Measurements from ENCODE around the gene ARHGAP26.

ARHGAP26 gene

DNA sequence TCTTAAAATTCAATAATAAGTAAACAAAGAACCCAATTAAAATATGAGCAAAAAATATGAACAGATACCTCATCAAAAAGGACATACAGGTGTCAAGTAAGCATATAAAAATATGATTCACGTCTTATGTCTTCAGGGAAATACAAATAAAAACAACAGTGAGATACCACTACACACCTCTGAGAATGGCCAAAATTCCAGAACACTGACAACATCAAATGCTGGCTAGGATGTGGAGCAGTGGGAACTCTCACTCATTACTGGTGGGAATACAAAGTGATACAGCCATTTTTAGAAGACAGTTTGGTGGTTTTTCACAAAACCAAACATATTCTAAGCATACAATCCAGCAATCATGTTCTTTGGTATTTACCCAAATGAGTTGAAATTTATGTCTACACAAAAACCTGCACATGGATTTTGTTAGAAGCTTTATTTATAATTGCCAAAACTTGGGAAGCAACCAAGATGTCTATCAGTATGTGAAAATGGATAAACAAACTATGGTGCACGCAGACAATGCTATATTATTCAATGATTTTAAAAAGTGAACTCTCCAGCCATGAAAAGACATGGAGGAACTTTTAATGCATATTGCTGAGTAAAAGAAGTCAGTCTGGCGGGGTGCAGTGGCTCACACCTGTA, 381.0 kb downstream of the ARHGAP26 start:
- no peak for DNase-seq

DNA sequence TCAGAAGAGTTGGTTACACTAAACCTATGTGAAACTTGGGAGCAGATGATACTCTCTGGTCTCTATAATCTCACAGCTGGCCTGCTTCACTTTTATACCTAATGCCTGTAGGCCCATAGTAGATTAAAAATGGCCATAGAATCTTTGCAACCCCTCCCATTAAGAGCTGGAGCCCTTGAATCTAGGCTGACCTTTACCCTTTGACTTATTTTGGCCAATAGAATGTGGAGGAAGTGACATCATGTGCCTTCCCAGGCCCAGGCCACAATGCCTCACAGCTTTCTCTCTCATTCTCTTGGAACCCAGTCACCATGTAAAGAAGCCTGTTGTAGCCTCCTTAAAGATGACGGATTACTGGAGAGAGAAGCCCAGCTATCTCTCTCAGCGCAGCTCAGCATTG, 382.3 kb downstream of the ARHGAP26 start:
- DNase-seq, result no peak

DNA sequence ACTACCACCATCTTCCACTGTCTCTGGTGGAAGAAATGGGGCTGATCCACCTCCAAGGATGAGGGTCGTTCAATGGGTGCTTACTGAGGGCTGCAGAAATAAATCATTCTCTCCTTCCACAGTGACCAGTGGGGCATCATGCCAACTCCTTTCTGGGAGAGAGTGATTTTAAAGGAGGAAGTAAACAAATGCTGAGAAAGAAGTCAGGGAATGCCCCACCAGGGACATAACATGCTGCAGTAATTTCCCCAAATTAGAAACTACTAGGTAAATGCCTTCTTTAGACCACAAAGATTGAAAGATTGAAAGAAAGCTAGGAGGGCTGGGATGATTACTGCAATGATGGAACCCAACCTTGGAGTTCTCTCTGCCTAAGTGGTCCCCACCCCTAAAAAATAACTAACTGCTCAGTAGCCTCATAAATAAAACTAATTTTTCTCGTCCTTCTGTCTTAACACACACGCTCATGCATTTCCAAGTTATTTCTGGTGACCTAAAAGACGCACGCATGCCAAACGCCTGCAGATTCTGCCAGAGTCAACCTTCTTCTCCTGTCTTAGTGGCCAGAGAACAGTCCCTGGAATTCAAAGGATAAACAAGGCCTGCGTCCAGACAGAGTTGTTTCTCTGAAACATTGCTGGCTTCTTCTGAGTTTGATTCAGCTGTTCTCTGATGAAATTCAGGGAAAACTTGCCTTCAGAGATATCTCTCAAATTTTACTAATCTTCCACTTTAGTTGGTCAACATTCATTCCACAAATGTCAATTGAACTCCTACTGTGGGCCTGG, 383.3 kb downstream of the ARHGAP26 start:
- DNase-seq, result no peak

DNA sequence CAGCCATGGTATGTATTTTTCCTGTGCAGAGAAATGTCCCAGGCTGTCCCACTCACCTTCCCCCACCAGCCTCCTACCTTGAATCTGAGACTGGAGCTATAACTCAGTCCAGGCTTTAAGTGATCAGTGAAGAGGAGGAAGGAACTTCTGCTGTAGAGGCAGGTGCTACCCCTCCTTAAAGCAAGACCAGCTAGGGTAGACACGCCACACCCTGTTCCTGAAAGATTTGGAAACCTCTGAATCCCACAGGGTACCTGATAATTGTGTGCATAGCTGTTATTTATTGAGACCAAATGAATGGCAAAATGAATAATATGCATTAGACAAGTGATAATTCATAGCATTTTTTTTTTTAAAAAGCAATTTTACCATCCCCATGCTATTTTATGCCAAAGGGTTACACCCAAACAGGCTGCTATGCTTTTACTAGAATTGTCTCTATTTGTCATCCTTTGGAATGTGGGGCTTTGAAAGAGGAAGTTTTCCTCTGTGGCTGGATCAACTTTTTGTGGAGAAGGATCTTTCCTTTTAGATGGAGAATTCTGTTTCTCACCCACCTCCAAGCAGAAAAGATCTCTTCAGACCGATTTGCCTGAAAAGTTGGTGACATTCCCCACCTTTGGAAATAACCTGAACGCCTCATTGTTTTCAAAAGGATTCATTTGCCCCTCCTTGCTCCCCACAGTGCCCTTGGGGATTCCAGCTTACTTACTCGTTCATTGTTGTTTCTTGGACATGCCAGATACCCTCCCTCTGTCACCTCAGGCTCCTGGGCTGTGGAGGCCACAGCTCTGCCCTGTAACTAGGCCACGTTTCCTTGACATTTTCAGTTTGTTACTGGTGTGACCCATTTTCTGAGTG, 384.6 kb downstream of the ARHGAP26 start:
- DNase-seq, result no peak

DNA sequence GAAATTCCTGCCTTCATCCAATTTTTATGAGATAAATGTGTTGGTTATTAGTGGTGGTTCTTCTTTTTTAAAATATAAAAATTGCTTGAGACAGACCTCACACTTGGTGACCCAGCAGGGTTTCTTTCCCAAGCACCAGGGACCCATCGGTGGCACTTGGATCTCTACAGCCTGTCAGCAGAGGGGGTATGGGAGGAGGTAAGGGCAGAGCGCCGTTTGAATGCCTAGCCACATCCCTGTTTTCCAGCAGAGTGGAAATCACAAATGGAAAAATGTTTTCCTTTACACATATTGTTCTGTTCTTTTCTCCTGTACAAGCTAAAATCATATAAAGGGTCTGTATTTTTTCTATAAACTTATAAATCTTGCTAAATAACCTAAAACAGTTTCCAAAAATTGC, 385.3 kb downstream of the ARHGAP26 start:
- no peak for DNase-seq

DNA sequence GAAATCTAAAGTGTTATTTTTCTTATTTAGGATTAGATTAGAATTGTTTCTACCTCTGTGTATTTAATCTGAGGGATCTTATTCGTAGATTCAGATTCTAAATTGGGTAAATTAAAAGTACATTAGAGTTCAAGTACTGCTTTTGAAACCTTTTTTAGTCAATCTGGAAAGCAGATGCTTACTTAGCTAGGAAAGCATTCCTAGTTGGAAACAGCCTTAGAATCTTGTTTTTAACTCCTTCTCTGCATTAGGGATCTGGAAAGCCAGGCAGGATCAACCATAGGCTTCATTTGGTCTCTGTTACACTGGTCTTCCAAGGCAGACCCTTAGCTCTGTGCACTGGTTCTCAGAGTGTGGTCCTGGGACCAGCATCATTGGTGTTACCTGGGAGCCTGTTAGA, 385.9 kb downstream of the ARHGAP26 start:
- no peak for DNase-seq

DNA sequence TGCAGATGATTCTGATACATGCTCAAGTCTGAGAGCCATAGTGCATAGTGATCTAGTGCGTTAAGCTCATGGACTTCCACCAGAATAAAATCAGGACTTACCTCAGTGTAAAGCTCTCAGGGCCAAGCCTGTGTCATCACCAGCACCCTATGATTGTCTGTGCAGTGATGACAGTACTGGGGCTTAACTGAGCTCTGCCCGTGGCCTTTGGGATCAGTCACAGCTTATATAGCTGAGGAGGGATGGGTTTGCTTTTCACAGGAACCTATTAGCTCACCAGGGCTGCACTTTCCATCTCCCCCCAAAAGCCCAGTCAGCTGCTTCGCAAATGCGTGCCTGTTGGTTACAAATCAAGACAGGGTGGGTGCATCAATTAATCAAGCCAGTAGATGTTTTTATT, 386.4 kb downstream of the ARHGAP26 start:
- DNase-seq, result no peak

DNA sequence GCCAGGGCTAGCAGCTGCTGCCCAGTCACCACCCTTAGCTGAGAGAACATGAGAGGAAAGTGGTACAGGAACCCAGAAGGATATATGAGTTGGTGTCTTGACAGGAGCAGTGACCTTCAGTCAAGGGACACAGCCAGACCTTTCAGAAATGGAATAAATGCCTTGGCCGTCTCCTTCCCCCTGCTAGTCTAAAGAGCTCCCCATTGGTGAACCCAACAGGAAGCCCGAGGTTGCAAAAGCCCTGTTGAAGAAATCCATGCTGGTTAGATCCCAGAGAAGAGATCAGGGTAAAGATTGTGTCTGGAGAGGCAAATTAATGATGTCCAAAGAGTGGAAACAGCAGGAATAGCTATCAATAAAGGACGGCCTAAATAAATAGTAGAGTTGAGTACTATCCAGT, 388.9 kb downstream of the ARHGAP26 start:
- no peak for DNase-seq

DNA sequence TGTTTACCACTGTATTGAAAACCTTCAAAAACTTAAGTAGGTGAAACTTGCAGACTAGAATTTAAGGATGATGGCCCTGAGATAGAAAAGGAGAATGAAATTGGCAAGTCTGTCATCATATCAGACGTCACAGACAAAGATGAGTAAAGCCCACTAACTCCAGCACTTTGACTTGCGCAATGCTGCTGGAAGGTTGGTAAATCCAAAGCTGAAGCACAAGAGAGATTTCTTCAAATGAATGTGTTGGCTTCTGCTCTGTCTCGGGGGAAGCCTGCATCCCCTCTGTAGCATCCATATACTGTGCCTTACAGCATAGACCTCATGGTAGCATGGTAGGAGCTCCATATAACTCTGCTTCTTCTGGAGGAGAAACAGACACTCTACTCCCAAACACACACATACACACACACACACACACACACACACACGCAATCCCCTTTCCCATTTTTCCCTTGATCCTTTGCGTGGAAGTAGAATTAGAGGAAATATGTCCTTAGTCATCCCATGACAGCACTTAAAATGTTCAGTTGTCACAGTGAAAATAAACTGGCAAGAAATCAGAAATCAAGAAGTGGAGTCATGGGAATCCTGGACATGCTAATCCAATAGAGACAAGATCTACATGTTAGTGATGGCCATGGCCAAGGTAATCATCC, 391.8 kb downstream of the ARHGAP26 start:
- DNase-seq, result no peak

DNA sequence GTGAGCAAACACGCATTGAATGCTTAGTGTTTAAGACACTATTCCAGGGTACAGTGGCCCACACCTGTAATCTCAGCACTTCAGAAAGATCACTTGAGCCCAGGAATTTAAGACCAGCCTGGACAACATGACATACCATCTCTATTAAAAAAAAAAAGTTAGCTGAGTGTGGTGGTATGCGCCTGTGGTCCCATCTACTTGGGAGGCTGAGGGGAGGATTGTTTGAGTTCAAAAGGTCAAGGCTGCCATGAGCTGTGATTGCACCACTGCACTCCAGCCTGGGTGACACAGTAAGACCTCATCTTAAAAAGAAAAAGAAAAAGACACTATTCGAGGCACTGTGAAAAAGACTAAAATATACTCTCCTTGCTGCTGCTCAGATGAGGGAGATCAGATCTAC, 392.6 kb downstream of the ARHGAP26 start:
- DNase-seq, result no peak

DNA sequence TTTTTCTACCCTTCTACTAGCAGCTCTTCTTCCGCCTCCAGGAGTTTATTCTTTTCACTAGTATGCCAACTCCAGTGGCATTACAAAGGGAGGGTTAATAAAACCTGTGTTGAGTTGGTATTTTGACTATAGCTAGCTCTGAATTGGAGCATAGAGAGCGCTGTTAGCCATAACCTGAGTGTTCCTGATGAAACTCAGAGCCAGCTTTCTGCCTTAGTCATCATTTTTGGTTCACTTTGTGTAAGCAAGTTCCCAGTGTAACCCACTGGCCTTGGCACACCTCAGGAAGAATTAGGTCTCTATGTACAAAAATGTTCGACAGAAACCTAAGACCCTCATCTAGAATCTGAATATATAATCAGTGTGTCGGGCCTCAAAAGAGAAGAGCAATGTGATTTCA, 394.4 kb downstream of the ARHGAP26 start:
- DNase-seq, result no peak

DNA sequence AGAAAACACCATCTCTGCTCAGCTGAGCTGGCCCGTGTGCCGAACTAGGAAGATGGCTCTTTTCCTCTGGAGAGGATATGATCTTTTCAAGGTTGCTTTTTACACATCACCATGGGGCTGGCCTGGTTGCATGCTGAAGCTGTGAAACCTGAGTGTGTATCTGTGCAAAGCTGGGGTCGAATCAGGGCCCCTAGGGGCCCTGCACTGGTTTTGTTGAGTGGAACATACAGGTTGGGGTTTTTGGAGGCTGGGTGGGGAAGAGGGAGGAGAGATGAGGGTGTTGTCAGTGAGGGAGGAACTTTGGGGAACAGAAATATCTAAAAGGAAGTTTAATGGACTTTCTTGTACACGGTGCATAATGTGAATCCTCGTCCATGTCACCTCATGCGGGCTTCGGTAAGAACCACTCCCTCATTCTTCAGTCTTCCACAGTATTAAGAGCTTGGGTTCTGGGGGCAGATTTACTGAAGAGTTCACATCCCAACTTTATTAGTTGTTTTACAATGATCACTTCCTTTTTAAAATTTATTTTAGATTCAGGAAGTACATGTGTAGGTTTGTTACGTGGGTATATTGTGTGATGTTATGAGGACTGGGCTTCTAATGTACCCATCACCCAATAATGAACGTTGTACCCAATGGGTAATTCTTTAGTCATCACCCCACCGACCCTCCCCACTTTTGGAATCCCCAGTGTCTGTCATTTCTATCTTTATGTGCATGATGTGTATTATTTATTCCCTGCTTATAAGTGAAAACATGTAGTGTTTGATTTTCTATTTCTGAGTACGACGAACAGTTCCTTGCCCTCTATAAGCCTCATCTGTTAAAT, 395.1 kb downstream of the ARHGAP26 start:
- DNase-seq, result no peak

DNA sequence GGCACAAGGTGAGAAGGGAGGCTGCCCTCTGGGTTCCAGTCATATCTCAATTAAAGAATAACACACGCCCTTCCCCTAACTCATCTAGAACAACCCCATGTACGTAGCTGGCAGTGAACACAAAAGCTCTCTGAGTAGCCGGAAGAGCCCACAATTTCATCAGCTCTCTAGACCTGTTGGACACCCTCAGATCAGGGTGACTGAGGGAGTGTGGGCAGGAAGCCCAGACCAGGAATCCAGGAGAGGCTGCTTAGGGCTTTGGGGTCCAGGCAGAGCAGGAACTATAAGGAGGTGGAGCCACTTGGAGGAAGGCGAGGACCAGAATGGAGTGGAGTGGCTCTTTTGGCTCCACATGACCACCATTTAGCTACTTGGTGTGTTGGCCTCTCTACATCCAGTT, 395.9 kb downstream of the ARHGAP26 start:
- no peak for DNase-seq

DNA sequence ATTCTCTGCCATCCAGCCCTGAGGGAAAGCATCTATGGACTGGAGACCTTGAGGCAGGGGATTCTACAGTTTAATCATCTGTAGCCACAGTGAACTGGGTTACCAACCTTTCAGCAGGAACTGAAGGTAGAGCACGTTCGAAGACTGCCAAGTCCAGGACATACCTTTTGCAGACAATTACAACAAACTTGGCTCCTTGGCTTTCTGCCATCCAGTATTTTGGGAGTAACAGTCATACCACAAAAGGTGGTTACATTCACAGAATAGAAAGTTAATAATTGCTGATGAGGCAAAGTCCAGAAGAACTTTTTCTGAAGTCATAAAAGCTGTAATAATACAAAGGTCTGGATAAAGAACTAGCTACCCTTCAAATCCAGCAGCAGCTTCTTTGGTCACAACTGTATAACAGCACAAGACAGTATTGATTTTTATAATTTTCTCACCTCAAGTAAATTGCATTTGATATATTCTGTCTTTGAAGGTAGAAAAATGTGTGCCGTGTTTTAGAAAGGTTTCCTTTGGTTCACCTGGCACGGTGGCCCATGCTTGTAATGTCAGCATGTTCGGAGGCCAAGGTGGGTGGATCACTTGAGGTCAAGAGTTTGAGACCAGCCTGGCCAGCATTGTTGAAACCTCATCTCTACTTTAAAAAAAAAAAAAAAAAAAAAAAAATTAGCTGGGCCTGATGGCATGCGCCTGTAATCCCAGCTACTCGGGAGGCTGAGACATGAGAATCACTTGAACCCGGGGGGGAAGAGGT, 396.7 kb downstream of the ARHGAP26 start:
- DNase-seq, result no peak

DNA sequence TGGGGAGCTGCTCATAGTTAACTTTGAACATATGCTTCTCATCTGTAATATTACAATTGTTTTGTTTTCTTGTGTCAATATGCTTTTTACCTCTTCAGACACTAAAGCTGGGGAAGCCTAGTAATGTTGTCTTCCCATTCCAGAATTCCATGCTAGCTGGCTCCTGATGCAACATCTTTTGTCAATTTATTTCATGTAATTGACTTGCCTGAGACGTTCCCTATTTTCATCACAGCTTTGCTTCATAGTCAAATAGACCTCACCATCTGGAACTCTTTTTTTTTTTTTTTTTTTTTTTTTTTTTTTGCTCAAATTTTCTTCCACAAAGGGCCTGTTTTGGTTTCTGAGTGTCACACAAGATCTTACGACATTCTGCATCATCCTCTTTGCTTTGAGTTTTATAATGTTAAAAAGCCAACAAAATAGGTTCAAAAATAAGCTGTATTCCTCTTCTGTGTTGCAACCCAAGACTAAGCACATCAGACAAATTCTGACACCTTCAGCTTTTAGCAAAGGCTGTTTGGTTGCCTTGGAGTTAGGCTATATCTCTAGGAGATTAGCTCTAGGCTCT, 398.1 kb downstream of the ARHGAP26 start:
- no peak for DNase-seq

DNA sequence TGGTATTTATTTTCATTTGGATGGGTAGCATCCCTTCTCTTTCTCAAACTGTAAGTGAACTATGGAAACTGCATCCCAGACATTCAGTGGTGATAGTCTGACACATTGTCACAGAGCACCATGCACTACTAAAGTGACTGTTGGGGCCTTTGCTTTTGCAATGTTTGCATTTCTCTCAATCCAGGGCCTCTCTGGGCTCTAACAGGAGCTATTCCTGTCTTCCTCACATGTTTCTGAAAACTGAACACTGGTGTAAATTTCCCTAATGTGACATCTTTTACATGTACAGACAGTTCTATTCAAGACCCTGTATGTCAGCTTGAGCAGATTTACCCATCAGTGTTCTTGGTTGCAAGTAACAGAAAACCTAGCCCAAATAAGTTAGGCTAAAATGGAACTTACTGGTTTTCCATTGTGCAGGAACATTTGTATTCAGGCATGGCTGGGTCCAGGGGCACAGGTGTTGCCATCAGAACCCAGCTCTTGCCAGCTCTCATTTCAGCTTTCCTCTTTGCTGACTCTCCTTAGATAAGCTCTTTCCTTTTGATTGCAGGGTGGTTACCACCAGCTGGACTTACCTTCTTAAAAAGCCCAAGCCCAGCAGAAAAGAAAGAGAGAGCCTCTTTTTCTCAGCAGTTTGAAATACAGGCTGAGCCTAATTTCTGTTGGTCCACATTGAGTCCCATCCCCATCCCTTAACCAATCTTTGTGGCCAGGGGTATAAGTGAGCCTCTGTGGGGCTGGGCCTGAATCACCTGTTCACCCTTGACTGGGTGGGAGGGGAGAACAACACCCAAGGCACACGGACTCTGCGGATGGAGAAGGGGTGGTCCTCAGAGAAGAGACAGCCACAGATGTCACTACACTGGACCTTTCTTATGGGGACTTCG, 399.0 kb downstream of the ARHGAP26 start:
- no peak for DNase-seq

DNA sequence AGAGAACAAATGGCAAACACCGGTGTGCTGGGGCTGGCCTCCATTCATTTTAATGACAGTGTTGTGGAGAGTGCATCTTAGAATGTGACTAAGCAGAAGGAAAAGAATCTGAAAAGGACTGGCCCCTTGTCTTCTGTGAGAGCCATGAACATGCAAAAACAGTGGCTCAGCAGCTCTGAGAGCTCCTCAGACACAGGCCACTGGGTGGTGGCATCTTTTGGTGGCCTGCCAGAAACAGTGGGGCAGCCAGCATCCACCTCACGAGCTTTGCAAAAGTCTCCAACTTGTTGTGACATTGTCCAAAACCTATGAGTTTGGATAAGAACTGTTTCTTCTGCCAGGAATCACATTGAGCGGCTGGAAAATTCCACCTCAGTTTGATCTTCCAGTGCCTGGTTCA, 399.9 kb downstream of the ARHGAP26 start:
- DNase-seq, result no peak

DNA sequence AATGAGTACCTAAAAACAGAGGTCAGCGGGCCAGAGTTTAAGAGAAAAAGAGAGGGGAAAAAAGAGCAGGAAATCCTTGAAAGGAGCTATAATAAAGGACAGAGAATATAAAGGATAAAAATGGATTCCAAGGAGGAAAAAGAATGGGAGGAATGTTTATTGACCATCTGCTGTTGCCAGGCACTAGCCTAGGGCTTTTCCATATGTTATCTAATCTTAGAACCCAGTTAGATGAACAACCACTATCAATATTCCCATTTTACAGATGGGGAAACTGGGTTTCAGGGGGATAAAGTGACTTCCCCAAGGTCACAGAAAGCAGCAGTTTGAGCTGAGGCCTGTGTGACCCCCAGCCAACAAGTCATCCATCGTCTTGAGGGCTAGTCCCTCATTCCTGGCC, 400.8 kb downstream of the ARHGAP26 start:
- no peak for DNase-seq

DNA sequence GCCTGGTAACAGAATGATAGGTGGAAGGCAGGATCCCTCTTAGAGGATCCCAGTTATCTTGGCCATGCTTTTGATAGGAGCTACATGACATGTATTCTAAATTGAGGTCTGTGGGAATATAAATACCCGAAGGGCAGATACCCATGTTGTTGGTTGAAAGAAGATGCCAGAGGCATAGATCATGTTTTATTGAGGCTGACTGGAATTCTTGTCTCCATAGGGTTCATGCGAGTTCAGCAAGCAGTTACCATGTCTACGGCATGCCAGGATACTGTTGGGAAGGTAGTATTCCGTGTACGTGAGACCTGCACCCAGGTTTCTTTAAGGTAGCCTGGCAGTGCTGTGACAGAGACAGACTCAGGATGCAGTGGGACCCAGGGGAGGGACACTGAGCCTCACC, 402.6 kb downstream of the ARHGAP26 start:
- no peak for DNase-seq

All from activated CD4-positive, alpha-beta T cell treated with anti-CD3 and anti-CD28 coated beads for 4 hours (primary cell).